ENCODE measurements around the gene UQCC5. TPM values are rescaled to one million over a fixed set of nuclear protein-coding genes. Genes with fewer than 3 reads are reported as not detected.

The UQCC5 gene
- total RNA-seq (15.7 TPM), polyA plus RNA-seq (ENCODE audit: insufficient read depth in 1 of 8, insufficient read length in 8 of 8, low replicate concordance in 1 of 8) (10 to 100 TPM; 10.3 to 14.5 (median 11.9) TPM)
- long read RNA-seq, donor 1, partial matches to known transcripts: 0 of 5 reads
- long read RNA-seq, donor 1, other reads (novel, unspliced or antisense): 0 of 5 reads
- long read RNA-seq, donor 2, partial matches to known transcripts: 0 of 2 reads
- long read RNA-seq, donor 2, other reads (novel, unspliced or antisense): 0 of 2 reads
- long read RNA-seq, donor 3, partial matches to known transcripts: 0 of 6 reads
- long read RNA-seq, donor 3, other reads (novel, unspliced or antisense): 0 of 6 reads
- long read RNA-seq, donor 4, transcript SMIM4-203 (2 exons, 1,770 nt): major isoform, 5 of 9 reads
- long read RNA-seq, donor 4, partial matches to known transcripts: 0 of 9 reads
- long read RNA-seq, donor 4, other reads (novel, unspliced or antisense): 0 of 9 reads
- long read RNA-seq, donor 5, transcript SMIM4-201 (2 exons, 274 nt): minor isoform, 5 of 19 reads
- long read RNA-seq, donor 5, transcript SMIM4-203 (2 exons, 1,770 nt): major isoform, 12 of 19 reads
- long read RNA-seq, donor 5, partial matches to known transcripts: 0 of 19 reads
- long read RNA-seq, donor 5, other reads (novel, unspliced or antisense): 0 of 19 reads
- long read RNA-seq, donor 6, transcript SMIM4-203 (2 exons, 1,770 nt): major isoform, 14 of 23 reads
- long read RNA-seq, donor 6, partial matches to known transcripts: 7 of 23 reads
- long read RNA-seq, donor 6, other reads (novel, unspliced or antisense): 0 of 23 reads
- long read RNA-seq, donor 7, transcript SMIM4-203 (2 exons, 1,770 nt): major isoform, 5 of 6 reads
- long read RNA-seq, donor 7, partial matches to known transcripts: 0 of 6 reads
- long read RNA-seq, donor 7, other reads (novel, unspliced or antisense): 0 of 6 reads
- long read RNA-seq, donor 8, transcript SMIM4-203 (2 exons, 1,770 nt): major isoform, 10 of 17 reads
- long read RNA-seq, donor 8, partial matches to known transcripts: 0 of 17 reads
- long read RNA-seq, donor 8, other reads (novel, unspliced or antisense): 0 of 17 reads
- long read RNA-seq, donor 9, transcript SMIM4-203 (2 exons, 1,770 nt): major isoform, 7 of 14 reads
- long read RNA-seq, donor 9, partial matches to known transcripts: 5 of 14 reads
- long read RNA-seq, donor 9, other reads (novel, unspliced or antisense): 0 of 14 reads
- long read RNA-seq, donor 10, transcript SMIM4-203 (2 exons, 1,770 nt): major isoform, 9 of 84 reads
- long read RNA-seq, donor 10, transcript SMIM4-201 (2 exons, 274 nt): minor isoform, 6 of 84 reads
- long read RNA-seq, donor 10, partial matches to known transcripts: 68 of 84 reads
- long read RNA-seq, donor 10, other reads (novel, unspliced or antisense): 0 of 84 reads
- long read RNA-seq, donor 11, transcript SMIM4-203 (2 exons, 1,770 nt): major isoform, 9 of 15 reads
- long read RNA-seq, donor 11, partial matches to known transcripts: 0 of 15 reads
- long read RNA-seq, donor 11, other reads (novel, unspliced or antisense): 0 of 15 reads

GRCh38 chr3:52536369-52537164, at the start of gene UQCC5:
TSS of gene UQCC5 (plus strand) at chr3:52536605. CDS start at chr3:52536756, 151 bp downstream.
- Histone ChIP-seq H3K36me3 (ENCODE audit: control insufficient read depth, insufficient read depth, low read length) (peaks cover 13% of the 10 kb centered on the region), H3K4me3 (ENCODE audit: low read length) (peak within 1 kb of the TSS; percentile 97), H3K9me3 (replicated peaks; ENCODE audit: control insufficient read depth, low read depth, low read length) (no peaks in the 10 kb centered on the region), H3K27me3 (ENCODE audit: control insufficient read depth, insufficient read depth, low read length) (no peaks in the 10 kb centered on the region), H3K4me1 (ENCODE audit: control insufficient read depth, insufficient read depth, low read length) (peaks cover 57% of the 10 kb centered on the region), H3K27ac (ENCODE audit: low read length) (peak within 1 kb of the TSS; percentile 95)
- WGBS (ENCODE audit: insufficient coverage): under 1% methylated on average over 60 of the region's 65 CpGs
- DNase-seq: peak; percentile 99

- no peaks in the 10 kb centered on the region for H3K9me3 ChIP-seq (replicated peaks; ENCODE audit: control insufficient read depth, low read depth, low read length)
- no peak overlapping the region for H3K27ac ChIP-seq (ENCODE audit: low read length)
- H3K27me3 ChIP-seq (ENCODE audit: control insufficient read depth, insufficient read depth, low read length): no peaks in the 10 kb centered on the region
- peaks cover 22% of the 10 kb centered on the region for H3K4me1 ChIP-seq (ENCODE audit: control insufficient read depth, insufficient read depth, low read length)
- no peak for DNase-seq
- H3K36me3 ChIP-seq (ENCODE audit: control insufficient read depth, insufficient read depth, low read length): peaks cover 91% of the 10 kb centered on the region
- WGBS (ENCODE audit: insufficient coverage): 89% methylated on average over 31 of the region's 31 CpGs
- no peak overlapping the region for H3K4me3 ChIP-seq (ENCODE audit: low read length)
Observed at GRCh38 chr3:52487050-52487787, 49.2 kb upstream of the UQCC5 start.

- no peak overlapping the region for H3K4me3 ChIP-seq (ENCODE audit: low read length)
- peaks cover 24% of the 10 kb centered on the region for H3K4me1 ChIP-seq (ENCODE audit: control insufficient read depth, insufficient read depth, low read length)
- H3K36me3 ChIP-seq (ENCODE audit: control insufficient read depth, insufficient read depth, low read length): peaks cover 91% of the 10 kb centered on the region
- H3K9me3 ChIP-seq (replicated peaks; ENCODE audit: control insufficient read depth, low read depth, low read length): no peaks in the 10 kb centered on the region
- DNase-seq: no peak
- 93% methylated on average over 57 of the region's 59 CpGs for WGBS (ENCODE audit: insufficient coverage)
- H3K27me3 ChIP-seq (ENCODE audit: control insufficient read depth, insufficient read depth, low read length): no peaks in the 10 kb centered on the region
- H3K27ac ChIP-seq (ENCODE audit: low read length): no peak overlapping the region
Observed at GRCh38 chr3:52487788-52488691, 48.4 kb upstream of the UQCC5 start.

- Histone ChIP-seq H3K27me3 (ENCODE audit: control insufficient read depth, insufficient read depth, low read length) (no peaks in the 10 kb centered on the region), H3K9me3 (replicated peaks; ENCODE audit: control insufficient read depth, low read depth, low read length) (no peaks in the 10 kb centered on the region), H3K4me1 (ENCODE audit: control insufficient read depth, insufficient read depth, low read length) (peaks cover 24% of the 10 kb centered on the region), H3K4me3 (ENCODE audit: low read length) (no peak overlapping the region), H3K36me3 (ENCODE audit: control insufficient read depth, insufficient read depth, low read length) (peaks cover 90% of the 10 kb centered on the region), H3K27ac (ENCODE audit: low read length) (no peak overlapping the region)
- WGBS (ENCODE audit: insufficient coverage): 87% methylated on average over 2 of the region's 3 CpGs
- no peak for DNase-seq
Observed at GRCh38 chr3:52488746-52489145, 47.7 kb upstream of the UQCC5 start.

GRCh38 chr3:52489453-52489852, 47.0 kb upstream of the UQCC5 start:
- Histone ChIP-seq H3K27me3 (ENCODE audit: control insufficient read depth, insufficient read depth, low read length) (no peaks in the 10 kb centered on the region), H3K9me3 (replicated peaks; ENCODE audit: control insufficient read depth, low read depth, low read length) (no peaks in the 10 kb centered on the region), H3K27ac (ENCODE audit: low read length) (no peak overlapping the region), H3K4me1 (ENCODE audit: control insufficient read depth, insufficient read depth, low read length) (peaks cover 29% of the 10 kb centered on the region), H3K4me3 (ENCODE audit: low read length) (no peak overlapping the region), H3K36me3 (ENCODE audit: control insufficient read depth, insufficient read depth, low read length) (peaks cover 88% of the 10 kb centered on the region)
- no peak for DNase-seq
- WGBS (ENCODE audit: insufficient coverage): 86% methylated on average over 18 of the region's 18 CpGs

GRCh38 chr3:52490035-52490938, 46.1 kb upstream of the UQCC5 start:
- peaks cover 36% of the 10 kb centered on the region for H3K4me1 ChIP-seq (ENCODE audit: control insufficient read depth, insufficient read depth, low read length)
- no peaks in the 10 kb centered on the region for H3K27me3 ChIP-seq (ENCODE audit: control insufficient read depth, insufficient read depth, low read length)
- H3K27ac ChIP-seq (ENCODE audit: low read length): peak overlapping the region; percentile 72
- 84% methylated on average over 19 of the region's 22 CpGs for WGBS (ENCODE audit: insufficient coverage)
- H3K4me3 ChIP-seq (ENCODE audit: low read length): no peak overlapping the region
- H3K36me3 ChIP-seq (ENCODE audit: control insufficient read depth, insufficient read depth, low read length): peaks cover 82% of the 10 kb centered on the region
- H3K9me3 ChIP-seq (replicated peaks; ENCODE audit: control insufficient read depth, low read depth, low read length): no peaks in the 10 kb centered on the region
- DNase-seq: no peak

- peak; percentile 57 for DNase-seq
- WGBS (ENCODE audit: insufficient coverage): 84% methylated on average over 20 of the region's 23 CpGs
- Histone ChIP-seq H3K27ac (ENCODE audit: low read length) (peak overlapping the region; percentile 72), H3K4me1 (ENCODE audit: control insufficient read depth, insufficient read depth, low read length) (peaks cover 36% of the 10 kb centered on the region), H3K27me3 (ENCODE audit: control insufficient read depth, insufficient read depth, low read length) (no peaks in the 10 kb centered on the region), H3K4me3 (ENCODE audit: low read length) (no peak overlapping the region), H3K9me3 (replicated peaks; ENCODE audit: control insufficient read depth, low read depth, low read length) (no peaks in the 10 kb centered on the region), H3K36me3 (ENCODE audit: control insufficient read depth, insufficient read depth, low read length) (peaks cover 74% of the 10 kb centered on the region)
Observed at GRCh38 chr3:52490939-52491526, 45.4 kb upstream of the UQCC5 start.
